ENCODE data around the gene STRAP.

DNA sequence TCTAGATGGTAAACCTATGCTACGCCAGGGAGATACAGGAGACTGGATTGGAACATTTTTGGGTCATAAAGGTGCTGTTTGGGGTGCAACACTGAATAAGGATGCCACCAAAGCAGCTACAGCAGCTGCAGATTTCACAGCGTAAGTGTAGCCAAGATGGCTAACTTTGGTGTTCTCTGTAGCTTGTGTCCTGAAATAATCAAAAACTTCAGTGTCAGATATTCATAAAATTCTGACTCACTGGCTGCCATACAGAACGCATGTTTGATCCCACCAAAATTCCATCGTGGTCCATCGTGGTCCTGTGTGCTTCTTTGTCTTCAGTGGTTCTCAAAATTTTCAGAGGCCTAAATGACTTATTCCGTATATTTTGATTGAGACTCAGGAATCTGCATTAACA, 1.3 kb downstream of the STRAP start:
- TF ChIP-seq, protein P1, sequence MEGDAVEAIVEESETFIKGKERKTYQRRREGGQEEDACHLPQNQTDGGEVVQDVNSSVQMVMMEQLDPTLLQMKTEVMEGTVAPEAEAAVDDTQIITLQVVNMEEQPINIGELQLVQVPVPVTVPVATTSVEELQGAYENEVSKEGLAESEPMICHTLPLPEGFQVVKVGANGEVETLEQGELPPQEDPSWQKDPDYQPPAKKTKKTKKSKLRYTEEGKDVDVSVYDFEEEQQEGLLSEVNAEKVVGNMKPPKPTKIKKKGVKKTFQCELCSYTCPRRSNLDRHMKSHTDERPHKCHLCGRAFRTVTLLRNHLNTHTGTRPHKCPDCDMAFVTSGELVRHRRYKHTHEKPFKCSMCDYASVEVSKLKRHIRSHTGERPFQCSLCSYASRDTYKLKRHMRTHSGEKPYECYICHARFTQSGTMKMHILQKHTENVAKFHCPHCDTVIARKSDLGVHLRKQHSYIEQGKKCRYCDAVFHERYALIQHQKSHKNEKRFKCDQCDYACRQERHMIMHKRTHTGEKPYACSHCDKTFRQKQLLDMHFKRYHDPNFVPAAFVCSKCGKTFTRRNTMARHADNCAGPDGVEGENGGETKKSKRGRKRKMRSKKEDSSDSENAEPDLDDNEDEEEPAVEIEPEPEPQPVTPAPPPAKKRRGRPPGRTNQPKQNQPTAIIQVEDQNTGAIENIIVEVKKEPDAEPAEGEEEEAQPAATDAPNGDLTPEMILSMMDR (IDR thresholded peaks at IDR 0.05; ENCODE audit: borderline replicate concordance, extremely low read depth, low read length, poor library complexity, severe bottlenecking): no peak
- TF ChIP-seq EZH2 (IDR thresholded peaks at IDR 0.05; ENCODE audit: borderline replicate concordance, low read depth, low read length, severe bottlenecking): no peak
